ENCODE results near the gene MYO7B.

DNA sequence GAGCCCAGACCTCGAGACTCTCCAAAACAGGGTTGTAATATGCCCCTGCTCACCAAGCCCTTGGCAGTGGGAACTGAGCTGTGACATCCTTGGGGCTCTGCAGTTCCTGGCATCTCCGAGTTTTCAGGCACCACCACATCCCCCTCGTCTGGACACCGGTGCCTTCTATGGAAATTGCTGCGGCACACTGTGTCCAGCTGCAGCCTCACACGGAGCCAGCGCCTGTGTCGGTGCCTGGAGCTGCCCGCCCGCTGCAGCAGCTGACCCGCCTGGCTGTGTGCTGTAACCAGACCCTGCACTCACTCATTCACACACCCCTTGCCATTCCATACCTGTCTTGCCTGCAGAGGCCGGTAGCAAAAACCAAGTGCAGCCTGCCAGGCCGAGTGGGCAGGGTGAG lies 21.0 kb upstream of the MYO7B start:
- TF ChIP-seq, protein P1, sequence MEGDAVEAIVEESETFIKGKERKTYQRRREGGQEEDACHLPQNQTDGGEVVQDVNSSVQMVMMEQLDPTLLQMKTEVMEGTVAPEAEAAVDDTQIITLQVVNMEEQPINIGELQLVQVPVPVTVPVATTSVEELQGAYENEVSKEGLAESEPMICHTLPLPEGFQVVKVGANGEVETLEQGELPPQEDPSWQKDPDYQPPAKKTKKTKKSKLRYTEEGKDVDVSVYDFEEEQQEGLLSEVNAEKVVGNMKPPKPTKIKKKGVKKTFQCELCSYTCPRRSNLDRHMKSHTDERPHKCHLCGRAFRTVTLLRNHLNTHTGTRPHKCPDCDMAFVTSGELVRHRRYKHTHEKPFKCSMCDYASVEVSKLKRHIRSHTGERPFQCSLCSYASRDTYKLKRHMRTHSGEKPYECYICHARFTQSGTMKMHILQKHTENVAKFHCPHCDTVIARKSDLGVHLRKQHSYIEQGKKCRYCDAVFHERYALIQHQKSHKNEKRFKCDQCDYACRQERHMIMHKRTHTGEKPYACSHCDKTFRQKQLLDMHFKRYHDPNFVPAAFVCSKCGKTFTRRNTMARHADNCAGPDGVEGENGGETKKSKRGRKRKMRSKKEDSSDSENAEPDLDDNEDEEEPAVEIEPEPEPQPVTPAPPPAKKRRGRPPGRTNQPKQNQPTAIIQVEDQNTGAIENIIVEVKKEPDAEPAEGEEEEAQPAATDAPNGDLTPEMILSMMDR (IDR thresholded peaks at IDR 0.05 in 4 of 5, conservative IDR thresholded peaks at IDR 0.05 in 1 of 5), result no peak
- peak; percentile 33 to 64 for TF ChIP-seq POLR2A (IDR thresholded peaks at IDR 0.05)
